ENCODE results near the gene PSD2. TPM values are rescaled to one million over a fixed set of nuclear protein-coding genes. Genes with fewer than 3 reads are reported as not detected.

The PSD2 gene
- total and polyA plus RNA-seq, 2 of the 13 experiments (the other 11 are each of a cell fraction or from before 2014, with no cell fraction given) = 0.07 TPM; not detected in 1

DNA sequence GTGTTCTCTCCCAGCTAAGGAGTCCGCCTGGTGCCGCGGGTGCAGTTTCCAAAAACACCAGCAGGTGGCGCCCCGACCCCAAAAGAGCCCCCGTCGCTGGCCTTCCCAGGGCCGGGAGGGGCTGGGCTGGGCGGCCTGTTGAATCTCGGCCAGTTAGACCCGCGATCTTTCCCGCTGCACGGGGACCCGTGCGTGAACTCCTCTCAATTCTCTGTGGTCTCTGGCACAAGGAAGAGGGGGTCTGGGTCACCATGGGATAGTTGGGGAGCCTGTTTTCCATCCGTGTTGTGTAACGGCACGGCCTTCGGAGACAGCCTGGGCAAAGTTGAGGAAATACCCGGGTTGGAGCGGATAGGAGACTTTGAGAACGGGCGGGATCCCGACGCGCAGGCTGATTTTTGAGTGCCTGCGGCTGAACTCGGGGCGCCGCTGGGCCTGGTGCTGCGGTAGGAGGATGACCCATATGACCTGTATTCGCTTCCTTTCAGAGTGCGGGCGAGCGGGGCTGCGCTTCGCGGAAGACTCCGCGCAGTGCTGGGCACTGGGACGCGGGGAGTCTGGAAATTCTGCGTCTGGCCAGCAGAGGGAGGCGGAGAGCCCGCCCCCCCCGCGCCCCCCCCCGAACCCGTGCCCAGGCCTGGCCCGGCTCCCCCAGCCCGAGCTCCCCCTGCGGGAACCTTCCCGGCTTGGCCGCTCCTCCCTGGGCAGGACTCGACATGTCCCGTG lies 7.9 kb upstream of the PSD2 start (continued):
- TF ChIP-seq, protein P1, sequence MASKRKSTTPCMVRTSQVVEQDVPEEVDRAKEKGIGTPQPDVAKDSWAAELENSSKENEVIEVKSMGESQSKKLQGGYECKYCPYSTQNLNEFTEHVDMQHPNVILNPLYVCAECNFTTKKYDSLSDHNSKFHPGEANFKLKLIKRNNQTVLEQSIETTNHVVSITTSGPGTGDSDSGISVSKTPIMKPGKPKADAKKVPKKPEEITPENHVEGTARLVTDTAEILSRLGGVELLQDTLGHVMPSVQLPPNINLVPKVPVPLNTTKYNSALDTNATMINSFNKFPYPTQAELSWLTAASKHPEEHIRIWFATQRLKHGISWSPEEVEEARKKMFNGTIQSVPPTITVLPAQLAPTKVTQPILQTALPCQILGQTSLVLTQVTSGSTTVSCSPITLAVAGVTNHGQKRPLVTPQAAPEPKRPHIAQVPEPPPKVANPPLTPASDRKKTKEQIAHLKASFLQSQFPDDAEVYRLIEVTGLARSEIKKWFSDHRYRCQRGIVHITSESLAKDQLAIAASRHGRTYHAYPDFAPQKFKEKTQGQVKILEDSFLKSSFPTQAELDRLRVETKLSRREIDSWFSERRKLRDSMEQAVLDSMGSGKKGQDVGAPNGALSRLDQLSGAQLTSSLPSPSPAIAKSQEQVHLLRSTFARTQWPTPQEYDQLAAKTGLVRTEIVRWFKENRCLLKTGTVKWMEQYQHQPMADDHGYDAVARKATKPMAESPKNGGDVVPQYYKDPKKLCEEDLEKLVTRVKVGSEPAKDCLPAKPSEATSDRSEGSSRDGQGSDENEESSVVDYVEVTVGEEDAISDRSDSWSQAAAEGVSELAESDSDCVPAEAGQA (IDR thresholded peaks at IDR 0.05; ENCODE audit: low read depth) = no peak
- TF ChIP-seq, protein P1 (CRISPR knock-in tag; IDR thresholded peaks at IDR 0.05; ENCODE audit: borderline replicate concordance) = no peak
- TF ChIP-seq SOX6 (IDR thresholded peaks at IDR 0.05) = no peak
- TF ChIP-seq SOX6 (CRISPR knock-in tag; IDR thresholded peaks at IDR 0.05) = peak; percentile 29; the same call in 1 of the 2 replicates
- no peak for TF ChIP-seq ESRRA (CRISPR knock-in tag; IDR thresholded peaks at IDR 0.05; ENCODE audit: low read depth)
- no peak for TF ChIP-seq ZNF530 (CRISPR knock-in tag; IDR thresholded peaks at IDR 0.05; ENCODE audit: low read depth)
- TF ChIP-seq EZH2 (conservative IDR thresholded peaks at IDR 0.05; ENCODE audit: low read depth, low read length) = no peak
- 0 out of 2 replicates have a peak, but pooled peaks have one; percentile 23 for TF ChIP-seq YEATS2 (CRISPR knock-in tag; IDR thresholded peaks at IDR 0.05; ENCODE audit: borderline replicate concordance)
- TF ChIP-seq SIX4 (CRISPR knock-in tag; IDR thresholded peaks at IDR 0.05) = no peak
- no peak for TF ChIP-seq ZNF761 (CRISPR knock-in tag; conservative IDR thresholded peaks at IDR 0.05)
- no peak for TF ChIP-seq ZNF709 (CRISPR knock-in tag; IDR thresholded peaks at IDR 0.05)
- no peak for TF ChIP-seq WIZ (CRISPR knock-in tag; IDR thresholded peaks at IDR 0.05)
- no peak for TF ChIP-seq TFE3 (CRISPR knock-in tag; IDR thresholded peaks at IDR 0.05)
- TF ChIP-seq ISL2 (CRISPR knock-in tag; IDR thresholded peaks at IDR 0.05) = no peak
- no peak for TF ChIP-seq TIGD3 (CRISPR knock-in tag; IDR thresholded peaks at IDR 0.05; ENCODE audit: borderline replicate concordance)
- no peak for TF ChIP-seq ZNF24 (IDR thresholded peaks at IDR 0.05)
- TF ChIP-seq NCOR1 (IDR thresholded peaks at IDR 0.05; ENCODE audit: borderline replicate concordance, low read length) = no peak
- no peak for TF ChIP-seq ATF7 (IDR thresholded peaks at IDR 0.05)
- no peak for TF ChIP-seq ATF7 (CRISPR knock-in tag; IDR thresholded peaks at IDR 0.05)
- no peak for TF ChIP-seq ERF (CRISPR knock-in tag; IDR thresholded peaks at IDR 0.05)
- TF ChIP-seq, protein P2, sequence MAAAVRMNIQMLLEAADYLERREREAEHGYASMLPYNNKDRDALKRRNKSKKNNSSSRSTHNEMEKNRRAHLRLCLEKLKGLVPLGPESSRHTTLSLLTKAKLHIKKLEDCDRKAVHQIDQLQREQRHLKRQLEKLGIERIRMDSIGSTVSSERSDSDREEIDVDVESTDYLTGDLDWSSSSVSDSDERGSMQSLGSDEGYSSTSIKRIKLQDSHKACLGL (CRISPR knock-in tag; IDR thresholded peaks at IDR 0.05) = no peak

Data from HepG2 (cell line).